Stimulated activated naive CD8-positive, alpha-beta T cell treated with anti-CD3 and anti-CD28 coated beads, Interleukin-15, Interleukin-2, amounts not matched to agents 100 ng/mL and 50 ng/mL, for 24 hours (primary cell): ENCODE data around the gene MT1G.
A peak's percentile ranks its signal among the peaks of the same experiment; 100 is the strongest.

Experiments used
- H3K27ac Mint-ChIP-seq: one replicate; pipeline ENCODE4 v1.8.0; 2021; ENCODE audit warnings: mild to moderate bottlenecking, mixed read lengths
- H3K27me3 Mint-ChIP-seq: one replicate; pipeline ENCODE4 v1.8.0; 2021; ENCODE audit warnings: mixed read lengths
- H3K36me3 Mint-ChIP-seq: one replicate; pipeline ENCODE4 v1.8.0; 2021; ENCODE audit warnings: low read depth, mixed read lengths
- H3K4me1 Mint-ChIP-seq: one replicate; pipeline ENCODE4 v1.8.0; 2021; ENCODE audit warnings: low read depth, mixed read lengths
- H3K4me3 Mint-ChIP-seq: one replicate; pipeline ENCODE4 v1.8.0; 2021; ENCODE audit warnings: mild to moderate bottlenecking, mixed read lengths
- H3K9me3 Mint-ChIP-seq: one replicate; pipeline ENCODE4 v1.8.0; 2021; ENCODE audit warnings: mixed read lengths

MT1G gene

DNA sequence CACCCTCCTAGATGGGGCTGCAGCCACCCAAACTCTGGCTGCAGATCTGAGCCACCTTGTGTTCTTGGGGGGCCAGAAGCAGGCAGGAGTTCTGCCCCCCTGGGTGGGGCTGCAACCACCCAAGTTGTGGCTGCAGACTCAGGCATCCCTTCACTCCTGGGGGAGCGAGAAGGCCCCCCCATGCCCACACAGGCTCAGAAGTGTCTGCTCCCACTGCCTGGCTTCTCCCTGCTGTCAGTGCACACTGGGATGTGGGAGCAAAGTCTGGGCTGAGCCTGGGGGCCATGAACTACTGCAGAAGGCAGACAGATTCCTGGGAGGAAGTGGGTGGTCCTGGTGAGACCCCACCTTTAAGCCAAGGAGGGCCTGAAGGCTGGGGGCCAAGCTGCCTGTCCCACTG, 27.4 kb upstream of the MT1G start:
- Mint-ChIP-seq H3K4me1 (no peaks in the 10 kb centered on the region), H3K27me3 (no peaks in the 10 kb centered on the region), H3K4me3 (no peak overlapping the region), H3K36me3 (no peaks in the 10 kb centered on the region), H3K9me3 (no peaks in the 10 kb centered on the region), H3K27ac (no peak overlapping the region)

DNA sequence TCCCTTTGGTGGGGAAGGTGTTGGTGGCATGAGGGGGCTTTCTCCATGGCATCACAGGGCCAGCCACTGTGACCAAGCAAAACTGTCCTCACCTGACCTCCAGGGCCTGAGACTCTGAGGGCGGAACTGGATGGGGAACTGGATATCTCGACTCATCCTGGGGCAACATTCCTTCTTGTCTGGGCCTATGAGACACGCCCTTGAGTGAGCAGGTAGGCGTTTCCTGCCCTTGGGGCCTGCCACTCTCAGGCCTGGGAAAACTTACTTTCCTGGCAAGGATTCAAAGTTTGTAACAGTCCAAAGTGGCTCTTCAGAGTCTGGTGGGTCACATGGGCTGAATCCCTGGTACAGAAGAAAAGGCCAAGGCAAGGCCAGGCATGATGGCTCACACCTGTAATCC, 24.0 kb upstream of the MT1G start:
- Mint-ChIP-seq H3K27ac (no peak overlapping the region), H3K27me3 (no peaks in the 10 kb centered on the region), H3K9me3 (no peaks in the 10 kb centered on the region), H3K36me3 (no peaks in the 10 kb centered on the region), H3K4me1 (no peaks in the 10 kb centered on the region), H3K4me3 (no peak overlapping the region)

DNA sequence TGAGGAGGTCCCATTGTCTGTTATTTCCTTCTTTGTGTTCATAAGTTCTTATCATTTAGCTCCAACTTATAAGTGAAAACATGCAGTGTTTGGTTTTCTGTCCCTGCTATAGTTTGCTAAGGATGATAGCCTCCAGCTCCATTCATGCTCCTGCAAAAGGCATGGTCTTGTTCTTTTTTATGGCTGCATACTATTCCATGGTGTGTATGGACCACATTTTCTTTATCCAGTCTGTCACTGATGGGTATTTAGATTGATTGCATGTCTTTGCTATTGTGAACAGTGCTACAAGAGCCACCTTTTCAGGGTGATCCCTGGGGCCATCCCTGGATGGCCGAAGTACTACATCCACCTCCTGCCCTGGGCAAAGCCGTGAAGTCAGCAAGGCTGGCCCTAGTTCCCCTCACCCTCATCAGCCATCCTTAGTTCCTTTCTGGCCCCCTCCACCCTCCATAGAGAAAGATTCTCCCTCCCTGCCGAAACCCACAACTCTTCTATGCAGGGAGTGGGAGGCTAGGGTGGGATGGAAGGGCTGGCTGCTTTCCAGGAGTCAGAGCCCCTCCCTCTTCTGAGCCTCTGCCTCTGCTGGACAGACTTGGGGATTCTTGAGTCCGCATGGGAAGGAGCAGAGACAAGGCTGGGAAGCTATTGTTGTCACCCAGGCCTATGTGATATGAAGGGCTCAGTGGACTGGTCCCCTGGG, 22.7 kb upstream of the MT1G start:
- Mint-ChIP-seq H3K27me3 (no peaks in the 10 kb centered on the region), H3K36me3 (peaks cover 4% of the 10 kb centered on the region), H3K4me1 (no peaks in the 10 kb centered on the region), H3K4me3 (no peak overlapping the region), H3K27ac (no peak overlapping the region), H3K9me3 (no peaks in the 10 kb centered on the region)

DNA sequence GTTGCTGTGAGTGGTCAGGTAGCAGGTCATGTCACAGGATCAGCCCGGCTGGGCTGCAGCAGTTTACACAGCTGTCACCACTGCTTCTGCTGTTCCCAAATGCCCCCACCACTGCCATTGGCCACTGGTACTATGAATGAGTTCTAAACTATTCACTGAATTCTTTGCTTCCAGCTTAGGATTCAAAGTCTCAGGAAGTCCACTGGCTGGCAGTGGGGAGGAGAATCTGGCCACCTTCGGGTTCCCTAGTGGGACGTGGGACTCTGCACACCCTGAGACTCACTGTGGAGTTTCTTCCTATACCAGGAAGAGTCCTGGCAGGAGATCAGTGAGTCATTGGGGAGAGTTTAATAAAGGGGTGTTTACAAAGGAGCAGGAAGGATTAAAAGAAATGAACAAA, 21.3 kb upstream of the MT1G start:
- no peaks in the 10 kb centered on the region for H3K9me3 Mint-ChIP-seq
- peaks cover 4% of the 10 kb centered on the region for H3K36me3 Mint-ChIP-seq
- no peak overlapping the region for H3K27ac Mint-ChIP-seq
- no peak overlapping the region for H3K4me3 Mint-ChIP-seq
- no peaks in the 10 kb centered on the region for H3K27me3 Mint-ChIP-seq
- H3K4me1 Mint-ChIP-seq, result no peaks in the 10 kb centered on the region

DNA sequence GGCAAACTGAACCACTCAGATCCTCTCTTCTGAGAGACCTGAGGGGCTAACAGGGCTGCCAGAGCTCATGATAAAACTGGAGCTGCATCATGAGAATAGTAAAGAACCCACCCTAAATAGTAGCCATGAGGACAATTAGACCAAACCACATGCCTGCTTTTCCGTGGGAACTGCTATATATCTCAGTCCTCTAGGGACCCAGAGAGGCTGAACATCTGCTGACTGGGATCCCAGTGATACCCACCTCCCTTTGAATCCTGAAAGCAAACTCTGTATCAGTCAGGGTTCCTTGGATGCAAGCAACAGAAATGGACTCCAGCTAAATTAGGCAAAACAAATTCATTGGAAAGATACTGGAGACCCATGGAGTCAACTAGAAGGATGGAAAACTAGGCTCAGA, 20.9 kb upstream of the MT1G start:
- Mint-ChIP-seq H3K4me1 (peaks cover 4% of the 10 kb centered on the region), H3K27ac (no peak overlapping the region), H3K27me3 (no peaks in the 10 kb centered on the region), H3K9me3 (no peaks in the 10 kb centered on the region), H3K36me3 (peaks cover 4% of the 10 kb centered on the region), H3K4me3 (no peak overlapping the region)

DNA sequence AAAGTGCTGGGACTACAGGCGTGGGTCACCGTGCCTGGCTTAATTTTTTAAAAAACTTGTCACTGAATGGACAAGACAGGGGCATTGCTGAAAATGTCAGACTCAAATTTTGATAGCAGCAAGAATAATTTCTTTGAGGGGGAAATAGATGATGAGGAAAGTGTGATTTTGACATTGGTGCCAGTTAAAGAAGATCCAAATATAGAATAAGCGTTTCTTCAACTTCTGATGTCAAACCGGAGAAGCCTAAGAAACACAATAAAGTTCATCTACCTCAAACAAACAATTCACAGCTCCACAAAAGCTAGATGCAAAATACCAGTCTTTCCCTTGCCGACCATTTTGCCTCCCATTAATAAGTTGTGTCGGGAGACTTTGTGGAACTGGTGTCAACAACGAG, 18.9 kb upstream of the MT1G start:
- H3K27me3 Mint-ChIP-seq, result no peaks in the 10 kb centered on the region
- H3K4me3 Mint-ChIP-seq, result no peak overlapping the region
- H3K27ac Mint-ChIP-seq, result no peak overlapping the region
- H3K4me1 Mint-ChIP-seq, result peaks cover 14% of the 10 kb centered on the region
- no peaks in the 10 kb centered on the region for H3K9me3 Mint-ChIP-seq
- H3K36me3 Mint-ChIP-seq, result peaks cover 4% of the 10 kb centered on the region

DNA sequence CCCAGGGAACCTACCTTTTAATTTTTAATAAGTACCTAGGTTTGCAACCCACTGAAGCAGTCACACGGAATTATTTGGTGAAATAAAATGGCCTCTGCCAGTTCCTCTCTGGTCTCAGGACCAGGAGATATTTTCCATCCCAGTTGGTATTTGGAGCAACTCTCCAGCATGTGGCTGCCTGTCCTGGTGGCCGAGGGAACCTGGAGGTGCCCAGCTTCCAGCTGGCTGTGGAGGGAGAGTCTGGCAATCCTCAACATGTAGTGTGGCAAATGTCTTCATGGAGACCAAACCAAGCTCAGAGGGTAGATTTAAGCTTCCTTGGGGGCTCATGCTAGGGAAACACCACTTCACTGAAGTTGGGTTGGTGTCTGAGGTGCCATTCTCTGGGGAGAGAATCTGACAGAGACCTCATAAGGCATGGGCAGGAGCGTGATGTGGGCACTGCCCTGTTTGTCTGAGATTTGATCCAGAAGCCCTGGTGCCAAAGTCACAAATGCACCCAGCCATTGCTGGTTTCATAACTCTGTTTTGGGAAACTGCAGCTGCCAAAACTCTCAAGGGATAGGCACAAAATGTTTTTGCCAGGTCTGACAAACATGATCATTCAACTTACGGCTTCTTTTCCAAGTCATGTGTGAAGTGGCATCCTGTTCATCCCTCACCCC, 17.2 kb upstream of the MT1G start:
- no peak overlapping the region for H3K4me3 Mint-ChIP-seq
- H3K9me3 Mint-ChIP-seq, result no peaks in the 10 kb centered on the region
- no peaks in the 10 kb centered on the region for H3K27me3 Mint-ChIP-seq
- H3K36me3 Mint-ChIP-seq, result peaks cover 4% of the 10 kb centered on the region
- peaks cover 20% of the 10 kb centered on the region for H3K4me1 Mint-ChIP-seq
- H3K27ac Mint-ChIP-seq, result no peak overlapping the region

DNA sequence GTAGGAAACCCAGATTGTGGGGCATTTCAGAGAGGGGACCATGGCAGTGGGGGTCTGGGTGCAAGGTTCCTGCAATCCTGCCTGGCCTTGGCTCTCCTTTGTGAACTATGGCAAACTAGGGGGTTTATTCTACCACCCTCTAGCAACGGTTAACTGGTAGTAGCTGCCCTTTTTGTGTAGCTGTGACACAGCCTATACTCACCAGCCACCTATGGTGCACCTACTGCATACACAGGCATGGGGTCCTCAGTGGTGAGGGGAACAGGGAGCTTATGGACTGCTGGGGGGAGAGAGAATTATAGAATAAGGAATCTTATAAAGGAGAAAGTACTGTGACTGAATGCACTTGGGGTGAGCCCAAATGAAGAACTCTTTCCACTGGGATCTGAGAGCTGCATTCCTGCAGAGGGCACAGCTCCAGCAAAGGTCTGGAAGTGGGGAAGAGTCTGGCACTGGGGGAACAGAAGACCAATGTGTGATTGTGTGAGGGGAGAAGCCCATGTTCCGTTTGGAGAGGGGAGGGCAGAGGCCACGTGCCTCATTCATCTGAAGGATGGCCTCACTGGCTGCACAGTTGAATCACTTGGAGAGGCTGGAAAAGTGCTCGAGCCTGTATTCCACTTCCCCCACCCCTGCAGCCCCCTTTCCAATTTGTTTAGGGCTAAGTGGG, 16.5 kb upstream of the MT1G start:
- H3K4me3 Mint-ChIP-seq, result no peak overlapping the region
- H3K27me3 Mint-ChIP-seq, result no peaks in the 10 kb centered on the region
- H3K9me3 Mint-ChIP-seq, result no peaks in the 10 kb centered on the region
- peaks cover 4% of the 10 kb centered on the region for H3K36me3 Mint-ChIP-seq
- peaks cover 20% of the 10 kb centered on the region for H3K4me1 Mint-ChIP-seq
- no peak overlapping the region for H3K27ac Mint-ChIP-seq

DNA sequence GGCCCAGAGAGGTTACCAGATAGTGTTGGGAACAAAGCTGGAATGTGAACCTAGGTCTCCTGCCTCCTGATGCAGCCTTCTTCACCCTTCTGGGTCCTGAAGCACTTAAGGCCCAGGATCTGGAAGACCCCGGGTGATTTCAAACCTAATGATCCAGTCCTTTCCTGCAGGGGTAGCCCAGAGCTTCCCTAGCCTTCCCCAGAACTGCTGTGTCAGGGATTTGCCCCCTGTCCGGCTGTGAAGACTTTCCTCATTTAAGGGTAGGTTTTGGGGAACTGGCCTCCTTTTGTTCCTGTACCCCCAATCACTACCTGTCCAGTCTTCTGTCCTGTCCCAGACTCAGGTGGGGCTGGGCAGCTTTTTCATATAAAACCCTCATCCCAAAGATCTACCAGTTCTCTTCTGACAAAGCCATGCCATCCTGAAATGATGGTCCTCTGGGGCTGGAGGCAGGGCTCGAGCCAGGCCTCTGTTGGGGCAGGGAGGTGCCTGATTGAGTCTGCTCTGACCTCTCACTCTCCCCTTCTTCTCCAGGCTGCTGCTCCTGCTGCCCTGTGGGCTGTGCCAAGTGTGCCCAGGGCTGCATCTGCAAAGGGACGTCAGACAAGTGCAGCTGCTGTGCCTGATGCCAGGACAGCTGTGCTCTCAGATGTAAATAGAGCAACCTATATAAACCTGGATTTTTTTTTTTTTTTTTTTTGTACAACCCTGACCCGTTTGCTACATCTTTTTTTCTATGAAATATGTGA, 15.7 kb upstream of the MT1G start:
- H3K4me1 Mint-ChIP-seq, result peaks cover 20% of the 10 kb centered on the region
- no peaks in the 10 kb centered on the region for H3K27me3 Mint-ChIP-seq
- peaks cover 4% of the 10 kb centered on the region for H3K36me3 Mint-ChIP-seq
- H3K27ac Mint-ChIP-seq, result no peak overlapping the region
- H3K9me3 Mint-ChIP-seq, result no peaks in the 10 kb centered on the region
- H3K4me3 Mint-ChIP-seq, result peak overlapping the region; percentile 90

DNA sequence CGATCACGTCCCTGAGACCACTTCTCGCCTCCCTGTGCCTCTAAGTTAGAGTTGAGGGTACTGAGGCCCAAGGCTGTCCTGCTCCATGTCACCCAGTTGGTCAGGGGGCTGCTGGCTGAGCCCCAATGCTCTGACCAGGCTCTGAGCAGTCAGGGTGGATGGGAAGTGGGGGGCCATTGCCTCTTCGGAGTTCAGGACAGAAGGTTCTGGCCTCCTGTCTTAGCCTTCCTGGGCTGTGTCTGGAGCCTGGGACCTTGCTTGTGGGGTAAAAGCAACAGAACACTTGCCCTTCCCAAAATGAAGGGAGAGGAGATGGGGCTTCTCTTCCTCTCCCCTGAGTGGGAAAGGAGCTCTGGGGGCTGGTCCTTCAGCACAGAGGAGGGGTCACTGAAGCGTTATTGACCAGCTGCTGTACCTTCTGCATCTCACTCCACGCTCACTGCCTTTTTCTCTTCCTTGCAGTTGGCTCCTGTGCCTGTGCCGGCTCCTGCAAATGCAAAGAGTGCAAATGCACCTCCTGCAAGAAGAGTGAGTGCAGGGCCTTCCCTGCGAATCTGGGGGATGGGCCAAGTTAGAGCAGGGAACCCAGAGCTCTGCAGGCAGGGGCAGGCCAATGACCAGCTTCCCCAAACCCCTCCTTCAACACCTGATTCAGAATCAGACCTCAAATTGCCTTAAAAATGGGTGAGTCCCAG, 15.0 kb upstream of the MT1G start:
- H3K4me3 Mint-ChIP-seq, result peak overlapping the region; percentile 90
- peak overlapping the region; percentile 82 for H3K27ac Mint-ChIP-seq
- peaks cover 4% of the 10 kb centered on the region for H3K36me3 Mint-ChIP-seq
- peaks cover 20% of the 10 kb centered on the region for H3K4me1 Mint-ChIP-seq
- no peaks in the 10 kb centered on the region for H3K9me3 Mint-ChIP-seq
- no peaks in the 10 kb centered on the region for H3K27me3 Mint-ChIP-seq

DNA sequence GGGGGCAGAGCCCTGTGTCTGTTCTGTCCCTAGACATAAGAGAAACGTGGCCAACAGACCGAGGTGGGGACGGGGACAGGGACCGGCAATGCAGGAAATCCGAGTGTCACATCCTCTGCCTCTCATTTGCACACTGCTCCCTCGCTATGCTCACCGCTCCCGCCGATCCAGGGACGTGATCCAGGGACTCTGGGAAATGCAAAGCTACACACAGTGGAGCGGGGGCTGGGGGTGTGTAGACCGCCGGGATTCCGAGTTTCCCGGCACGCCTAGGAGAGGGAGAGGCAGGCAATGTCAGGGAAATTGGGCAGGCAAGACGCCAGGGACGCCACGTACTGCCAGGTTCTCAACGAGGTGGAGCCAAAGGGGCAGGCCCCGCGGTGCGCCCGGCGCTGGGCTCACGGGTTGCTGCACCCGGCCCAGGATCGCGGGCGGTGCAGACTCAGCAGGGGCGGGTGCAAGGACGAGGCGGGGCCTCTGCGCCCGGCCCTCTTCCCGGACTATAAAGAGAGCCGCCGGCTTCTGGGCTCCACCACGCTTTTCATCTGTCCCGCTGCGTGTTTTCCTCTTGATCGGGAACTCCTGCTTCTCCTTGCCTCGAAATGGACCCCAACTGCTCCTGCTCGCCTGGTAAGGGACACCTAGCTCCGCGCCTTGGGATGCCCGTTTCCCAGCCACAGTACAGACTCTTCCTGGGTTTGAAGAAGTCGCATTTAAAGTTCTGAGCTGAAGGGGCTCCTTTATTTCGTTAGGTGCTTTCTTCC, 14.3 kb upstream of the MT1G start, which contains the start of gene MT1X:
Gene MT1X, plus strand, starts transcription at position 532 of the 764 bp plus-strand sequence. Its CDS starts 71 bp downstream, at position 603.
- no peaks in the 10 kb centered on the region for H3K9me3 Mint-ChIP-seq
- H3K36me3 Mint-ChIP-seq, result peaks cover 4% of the 10 kb centered on the region
- peak within 1 kb of the TSS; percentile 82 for H3K27ac Mint-ChIP-seq
- H3K4me1 Mint-ChIP-seq, result peaks cover 20% of the 10 kb centered on the region
- peak within 1 kb of the TSS; percentile 90 for H3K4me3 Mint-ChIP-seq
- no peaks in the 10 kb centered on the region for H3K27me3 Mint-ChIP-seq

DNA sequence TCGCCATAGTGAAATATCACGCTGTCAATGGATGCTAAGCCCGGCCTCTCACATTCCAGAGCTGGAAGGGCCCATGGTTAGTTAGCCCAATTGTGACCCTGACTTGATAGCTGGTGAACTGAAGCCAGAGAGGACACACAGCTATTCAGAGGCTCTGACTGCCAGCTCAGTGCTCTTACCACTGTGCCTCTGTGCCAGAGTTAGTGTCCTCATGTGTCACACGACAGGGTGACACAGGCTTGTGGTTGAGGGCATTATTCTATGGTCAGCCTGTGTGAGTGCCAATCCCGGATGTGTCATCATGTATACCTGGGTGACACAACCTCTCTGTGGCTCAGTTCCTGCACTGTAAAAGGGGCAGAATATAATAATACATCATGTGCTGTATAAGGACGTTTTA, 12.0 kb upstream of the MT1G start:
- Mint-ChIP-seq H3K4me3 (no peak overlapping the region), H3K9me3 (no peaks in the 10 kb centered on the region), H3K27ac (no peak overlapping the region), H3K36me3 (no peaks in the 10 kb centered on the region), H3K27me3 (peaks cover 8% of the 10 kb centered on the region), H3K4me1 (peaks cover 35% of the 10 kb centered on the region)

DNA sequence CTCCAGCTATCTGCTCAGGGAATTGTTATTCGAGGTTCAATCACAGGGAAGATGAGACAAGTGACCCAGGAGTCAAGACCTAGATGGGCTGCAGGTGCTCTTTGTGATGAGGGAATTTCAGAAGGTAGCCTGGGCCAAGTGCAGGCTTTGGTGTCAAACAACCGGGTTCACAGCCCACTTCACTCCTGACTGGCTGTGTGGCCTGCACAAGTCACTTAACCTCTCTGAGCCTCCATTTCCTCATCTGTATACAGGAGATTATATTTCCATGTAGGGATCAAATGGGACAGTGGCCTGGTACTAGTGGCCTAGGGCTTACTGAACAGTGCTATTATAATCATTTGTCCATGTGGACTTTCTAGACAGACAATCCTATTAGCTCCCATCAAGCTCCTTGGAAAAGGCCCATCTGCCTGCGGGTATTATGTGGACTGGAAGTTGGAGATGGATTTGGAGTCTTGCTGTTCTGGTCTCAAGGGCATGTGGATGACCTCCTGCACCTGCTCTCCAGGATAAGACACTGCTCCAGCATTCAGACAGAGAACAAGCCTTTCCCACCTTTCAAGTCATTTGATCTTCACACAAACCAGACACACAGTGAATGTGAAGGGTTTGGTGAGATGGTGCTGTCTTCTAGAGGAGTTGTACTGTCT, 11.3 kb upstream of the MT1G start:
- Mint-ChIP-seq H3K36me3 (no peaks in the 10 kb centered on the region), H3K27ac (no peak overlapping the region), H3K9me3 (no peaks in the 10 kb centered on the region), H3K27me3 (peaks cover 12% of the 10 kb centered on the region), H3K4me1 (peaks cover 35% of the 10 kb centered on the region), H3K4me3 (no peak overlapping the region)
